GM18868 (cell line): ENCODE measurements around the gene FOXA1.

Experiments used
- ATAC-seq: cut with Tn5 transposase; IDR thresholded peaks from one replicate; pipeline ENCODE4 v1.9.1; 2021; ENCODE audit warnings: mild to moderate bottlenecking, moderate library complexity; ENCODE audit not compliant: unreplicated experiment

Gene FOXA1

GRCh38 chr14:37602605-37603453 lies 7.8 kb upstream of the FOXA1 start:
- ATAC-seq, result no peak

- no peak for ATAC-seq
Measured at GRCh38 chr14:37601865-37602264, 6.8 kb upstream of the FOXA1 start.

- no peak for ATAC-seq
Measured at GRCh38 chr14:37600880-37601741, 6.1 kb upstream of the FOXA1 start.

GRCh38 chr14:37599507-37600368 lies 4.7 kb upstream of the FOXA1 start:
- ATAC-seq, result no peak

GRCh38 chr14:37598747-37599506 lies 3.9 kb upstream of the FOXA1 start:
- ATAC-seq, result no peak

GRCh38 chr14:37597914-37598746 lies 3.1 kb upstream of the FOXA1 start:
- no peak for ATAC-seq

GRCh38 chr14:37597538-37597913 lies 2.5 kb upstream of the FOXA1 start:
- ATAC-seq, result no peak

GRCh38 chr14:37596790-37597472 lies 1.9 kb upstream of the FOXA1 start:
- no peak for ATAC-seq

- peak; percentile 87 for ATAC-seq
Measured at GRCh38 chr14:37595809-37596621, 966 bp upstream of the FOXA1 start.

- no peak for ATAC-seq
Measured at GRCh38 chr14:37594238-37594970, 645 bp downstream of the FOXA1 start.

GRCh38 chr14:37593511-37594237 lies 1.4 kb downstream of the FOXA1 start:
- ATAC-seq, result no peak

- ATAC-seq, result no peak
Measured at GRCh38 chr14:37592482-37593408, 2.3 kb downstream of the FOXA1 start.

- ATAC-seq, result no peak
Measured at GRCh38 chr14:37591941-37592481, 3.0 kb downstream of the FOXA1 start.

- ATAC-seq, result no peak
Measured at GRCh38 chr14:37591311-37591940, 3.6 kb downstream of the FOXA1 start.
